Panc1 (cell line): ENCODE data around the gene ITPR2. TPM values are rescaled to one million over a fixed set of nuclear protein-coding genes. Genes with fewer than 3 reads are reported as not detected.

Experiments
- ATAC-seq: fragments of 200-7000 bp; cut with Tn5 transposase; 2 replicates; pipeline ENCODE4 v1.9.1; 2020; ENCODE audit warnings: mild to moderate bottlenecking, moderate library complexity
- BruUV-seq: library from RNA; stranded (reverse); fragments of 400-500 nt; replicated peaks from 2 replicates; lab custom pipeline; 2021; lab: Mats Ljungman, UMichigan
- CTCF ChIA-PET: fragments of 300-600 bp; sonication (Branson Sonifier 250); formaldehyde crosslinking; loops from one replicate; lab custom pipeline; 2022; ENCODE audit warnings: antibody characterized with exemption; lab: Charles Lee
- POLR2A ChIA-PET: fragments of 300-600 bp; sonication (Branson Sonifier 250); formaldehyde crosslinking; loops from one replicate; lab custom pipeline; 2022; ENCODE audit warnings: antibody characterized with exemption; lab: Charles Lee
- DNase-seq: peaks from one replicate; pipeline ENCODE4 v3.0.0-alpha.2; 2010; ENCODE audit warnings: low read depth, low spot score
- H3K27ac ChIP-seq: 2 replicates; pipeline ENCODE4 v1.5.1; 2011; ENCODE audit warnings: mild to moderate bottlenecking, low read length, inconsistent platforms
- H3K27me3 ChIP-seq: fragments of 200-500 bp; sonication (Bioruptor generic); 2 replicates; pipeline ENCODE4 v1.6.0; 2014; ENCODE audit warnings: low read length, inconsistent platforms; ENCODE audit not compliant: control insufficient read depth, insufficient read depth
- H3K36me3 ChIP-seq: fragments of 200-500 bp; sonication (Bioruptor generic); 2 replicates; pipeline ENCODE4 v1.5.1; 2014; ENCODE audit warnings: inconsistent platforms, mild to moderate bottlenecking, low read length, moderate library complexity; ENCODE audit not compliant: control insufficient read depth, insufficient read depth
- H3K4me1 ChIP-seq: 2 replicates; pipeline ENCODE4 v1.5.1; 2011; ENCODE audit warnings: inconsistent platforms, mild to moderate bottlenecking, low read length, moderate library complexity; ENCODE audit not compliant: control insufficient read depth, insufficient read depth
- H3K4me3 ChIP-seq, 2 experiments: 2 replicates each; pipeline ENCODE4 v1.5.1; 2011 to 2012; ENCODE audit warnings: low read depth in 2 of 2, low read length in 2 of 2, mild to moderate bottlenecking in 2 of 2, inconsistent platforms in 1 of 2, moderate library complexity in 1 of 2
- H3K9me3 ChIP-seq: fragments of 200-500 bp; sonication (Bioruptor generic); 2 replicates; pipeline ENCODE4 v1.5.1; 2014; ENCODE audit warnings: low read depth, mild to moderate bottlenecking, inconsistent platforms, low read length, moderate library complexity; ENCODE audit not compliant: control insufficient read depth, insufficient read depth
- POLR2AphosphoS5 ChIP-seq: IDR thresholded peaks from 2 replicates; pipeline ENCODE4 v1.6.1; 2012; ENCODE audit warnings: mild to moderate bottlenecking, low read depth, low read length, moderate library complexity
- REST ChIP-seq, 2 experiments: IDR thresholded peaks; 2 replicates each; pipeline ENCODE4 v1.6.1; 2011 to 2012; ENCODE audit warnings: low read depth in 2 of 2, control low read depth in 1 of 2, low read length in 1 of 2, mild to moderate bottlenecking in 1 of 2, moderate library complexity in 1 of 2; ENCODE audit not compliant: insufficient read depth in 1 of 2
- SIN3A ChIP-seq: IDR thresholded peaks from 2 replicates; pipeline ENCODE4 v1.6.1; 2012; ENCODE audit warnings: low read depth, mild to moderate bottlenecking, low read length, moderate library complexity, borderline replicate concordance; ENCODE audit not compliant: insufficient read depth
- TCF7L2 ChIP-seq: IDR thresholded peaks from 2 replicates; pipeline ENCODE4 v1.6.1; 2011; ENCODE audit warnings: mild to moderate bottlenecking, low read depth, low read length, inconsistent platforms
- in situ Hi-C: cut with HindIII; loops from 2 replicates; pipeline ENCODE4 v1.10.0; 2016; ENCODE audit warnings: low sequenced_read_pairs, low pct_unique_long_range_greater_than_20kb
- intact Hi-C: fragments of 100-400 bp; cut with micrococcal nuclease; formaldehyde crosslinking; loops from one replicate; pipeline ENCODE4 v1.10.0; 2022; ENCODE audit not compliant: unreplicated experiment
- total RNA-seq: library from RNA; stranded (reverse); gene quantifications from one replicate; pipeline ENCODE4 v1.2.1, GENCODE V29; 2021; ENCODE audit not compliant: unreplicated experiment
- TF ChIP-seq, protein P1 (sequence below): fragments of 450-650 bp; IDR thresholded peaks from 2 replicates; pipeline ENCODE4 v1.5.1; 2017; ENCODE audit warnings: mild to moderate bottlenecking

Gene ITPR2
- total RNA-seq, 1 experiment from 2014 or later, result 41.8 TPM

DNA sequence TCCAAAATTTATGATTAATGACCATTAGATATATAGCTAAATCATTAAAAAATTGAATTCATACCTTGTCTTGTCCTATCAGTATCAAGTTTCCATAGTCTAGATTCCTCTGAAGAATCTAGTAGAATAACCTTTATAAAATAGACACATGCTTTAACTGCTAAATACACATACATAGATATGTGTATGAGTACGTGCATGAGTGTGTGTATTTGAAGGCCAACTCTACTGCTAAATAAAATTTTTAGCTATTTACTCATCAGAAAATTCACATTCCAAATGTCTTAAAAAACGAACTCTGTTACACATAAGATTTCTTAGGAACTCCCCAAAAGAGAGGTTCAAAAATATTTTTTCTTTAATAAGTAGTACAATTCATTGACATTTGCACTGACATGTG lies 404.6 kb downstream of the ITPR2 start:
- no TSS peak for BruUV-seq
- Histone ChIP-seq H3K36me3 (no peaks in the 10 kb centered on the region), H3K4me1 (peaks cover 9% of the 10 kb centered on the region; the same call in 1 of the 2 replicates), H3K4me3 (no peak overlapping the region), H3K27ac (no peak overlapping the region), H3K9me3 (no peaks in the 10 kb centered on the region), H3K27me3 (no peaks in the 10 kb centered on the region)
- ATAC-seq (no peak), DNase-seq (no peak)
- TF ChIP-seq, protein P1, sequence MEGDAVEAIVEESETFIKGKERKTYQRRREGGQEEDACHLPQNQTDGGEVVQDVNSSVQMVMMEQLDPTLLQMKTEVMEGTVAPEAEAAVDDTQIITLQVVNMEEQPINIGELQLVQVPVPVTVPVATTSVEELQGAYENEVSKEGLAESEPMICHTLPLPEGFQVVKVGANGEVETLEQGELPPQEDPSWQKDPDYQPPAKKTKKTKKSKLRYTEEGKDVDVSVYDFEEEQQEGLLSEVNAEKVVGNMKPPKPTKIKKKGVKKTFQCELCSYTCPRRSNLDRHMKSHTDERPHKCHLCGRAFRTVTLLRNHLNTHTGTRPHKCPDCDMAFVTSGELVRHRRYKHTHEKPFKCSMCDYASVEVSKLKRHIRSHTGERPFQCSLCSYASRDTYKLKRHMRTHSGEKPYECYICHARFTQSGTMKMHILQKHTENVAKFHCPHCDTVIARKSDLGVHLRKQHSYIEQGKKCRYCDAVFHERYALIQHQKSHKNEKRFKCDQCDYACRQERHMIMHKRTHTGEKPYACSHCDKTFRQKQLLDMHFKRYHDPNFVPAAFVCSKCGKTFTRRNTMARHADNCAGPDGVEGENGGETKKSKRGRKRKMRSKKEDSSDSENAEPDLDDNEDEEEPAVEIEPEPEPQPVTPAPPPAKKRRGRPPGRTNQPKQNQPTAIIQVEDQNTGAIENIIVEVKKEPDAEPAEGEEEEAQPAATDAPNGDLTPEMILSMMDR, result no peak
- in situ Hi-C loops (no loop called here), intact Hi-C loops (no loop called here)
- CTCF ChIA-PET, result no interaction called here
- POLR2A ChIA-PET, result no interaction called here

DNA sequence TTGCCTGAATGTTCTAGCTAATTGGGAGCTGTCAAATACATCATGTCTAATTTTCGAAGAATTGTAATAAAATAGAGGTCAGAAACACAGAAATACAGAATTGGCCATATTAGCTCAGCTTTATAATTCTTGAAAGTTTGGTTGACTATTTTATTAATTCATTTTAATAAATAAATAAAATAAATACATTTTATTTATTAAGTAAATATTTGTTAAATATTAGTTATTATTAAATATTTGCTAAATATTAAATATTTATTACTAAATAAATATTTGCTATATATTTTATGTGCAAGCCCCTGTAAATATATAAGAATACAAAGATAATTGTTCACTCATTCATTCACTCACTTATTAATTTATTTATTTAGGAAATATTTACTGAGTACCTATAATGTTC lies 406.3 kb downstream of the ITPR2 start:
- ChIA-PET POLR2A (interaction anchor here (0.7 kb wide), 1 partner anchor 287 kb away, joined by 4 read pairs; no protein-coding TSS in a partner anchor), CTCF (no interaction called here)
- in situ Hi-C loops, result no loop called here
- no peak for DNase-seq
- ATAC-seq, result no peak
- Histone ChIP-seq H3K27me3 (no peaks in the 10 kb centered on the region), H3K27ac (no peak overlapping the region), H3K4me3 (no peak overlapping the region), H3K36me3 (no peaks in the 10 kb centered on the region), H3K9me3 (no peaks in the 10 kb centered on the region), H3K4me1 (peaks cover 9% of the 10 kb centered on the region; the same call in 1 of the 2 replicates)
- intact Hi-C loops, result no loop called here
- BruUV-seq, result no TSS peak
- TF ChIP-seq POLR2AphosphoS5 (no peak), REST (IDR thresholded peaks at IDR 0.05; ENCODE audit: insufficient read depth in 1 of 2, low read depth in 2 of 2, low read length in 1 of 2) (no peak), TCF7L2 (no peak), SIN3A (no peak)
- TF ChIP-seq, protein P1, result no peak
